Adrenal gland (tissue), 12 donors: ENCODE data around the gene ABCC2. TPM values are rescaled to one million over a fixed set of nuclear protein-coding genes. Genes with fewer than 3 reads are reported as not detected.
A peak's percentile ranks its signal among the peaks of the same experiment; 100 is the strongest.

Experiments used
- DNase-seq, 7 donors: peaks; one replicate each; pipeline ENCODE4 v3.0.0-alpha.2; 2019 to 2020
- H3K27ac ChIP-seq, 5 donors: fragments of 200-600 bp; sonication (generic) in 4 of 5; 1 replicate in 3 of 5; 2 replicates in 2 of 5; pipeline versions ENCODE4 v1.5.1 to v1.8.0; 2016 to 2020; ENCODE audit warnings: mild to moderate bottlenecking in 1 of 5
- H3K27me3 ChIP-seq: fragments of 200-600 bp; 2 replicates; pipeline ENCODE4 v1.8.0; 2021
- H3K36me3 ChIP-seq, 2 donors: fragments of 200-600 bp; replicated peaks in 1 of 2; 1 replicate in 1 of 2; 2 replicates in 1 of 2; pipeline versions ENCODE4 v1.5.1 to v1.8.0; 2018 to 2022
- H3K4me1 ChIP-seq, 2 donors: fragments of 200-600 bp; replicated peaks in 1 of 2; 1 replicate in 1 of 2; 2 replicates in 1 of 2; pipeline versions ENCODE4 v1.5.1 to v1.8.0; 2018 to 2021
- H3K4me3 ChIP-seq, 4 donors: fragments of 200-600 bp; sonication (generic) in 3 of 4; one replicate each; pipeline ENCODE4 v1.5.1; 2016 to 2018
- H3K9me3 ChIP-seq, 3 donors: fragments of 200-600 bp; sonication (generic) in 1 of 3; replicated peaks in 1 of 3; 1 replicate in 2 of 3; 2 replicates in 1 of 3; pipeline versions ENCODE4 v1.5.1 to v1.8.0; 2016 to 2021
- POLR2A ChIP-seq, 2 donors: fragments of 450-650 bp; IDR thresholded peaks; one replicate each; pipeline ENCODE4 v1.6.1; 2017; ENCODE audit warnings: antibody characterized with exemption in 2 of 2, mild to moderate bottlenecking in 2 of 2, moderate library complexity in 1 of 2
- WGBS, 4 donors: extraction: QIAGEN DNeasy Blood & Tissue Kit in 2 of 4; methylation state at CpG; one replicate each; pipeline versions ENCODE4 v1.1.5 to v1.1.7; 2013 to 2017; 5-methylcytosine and 5-hydroxymethylcytosine counted together
- intact Hi-C, 2 donors: fragments of 100-400 bp; cut with DNase I; formaldehyde crosslinking; loops; one replicate each; pipeline versions ENCODE4 v1.14.1 to v1.15.0; 2022 to 2023
- polyA plus RNA-seq, 3 donors: library from polyadenylated mRNA; stranded (reverse); fragments of 200-250 nt in 2 of 3; fragments of 350-450 nt in 1 of 3; fragmentation: Illumina TruSeq in 1 of 3; extraction: RNeasy Lipid Tissue Mini Kit (QIAGEN cat#74804) in 1 of 3; gene quantifications; one replicate each; pipeline ENCODE4 v1.2.3, GENCODE V29; 2013 to 2014
- total RNA-seq, 9 donors: library from RNA; depleted of rRNA in 4 of 9; stranded (reverse); fragments of >200 nt in 4 of 9; fragments of 120-200 nt in 1 of 9; fragmentation: NEBNext Ultra II Directional in 1 of 9; extraction: Animal tissue kit (Norgen Biotek cat#: 25700) in 1 of 9; gene quantifications; one replicate each; pipeline versions ENCODE4 v1.1.0 to v1.2.4, GENCODE V29; 2013 to 2023
- TF ChIP-seq, protein P1 (sequence below), 6 experiments: fragments of 450-650 bp in 4 of 6; fragments of 200-600 bp in 2 of 6; sonication (generic) in 1 of 6; IDR thresholded peaks; 1 replicate in 5 of 6; 2 replicates in 1 of 6; pipeline versions ENCODE4 v1.5.1 to v1.8.0; 2016 to 2021; ENCODE audit warnings: antibody characterized with exemption in 6 of 6, mild to moderate bottlenecking in 2 of 6, moderate library complexity in 1 of 6
- donor health status: healthy with polysubstance abuse.
- donor health status: Bipolar disorder and iron deficiency.
- donor health status: DM: yes; HTN: yes; CAD: no.
- donor health status: DM: no; HTN: no; CAD: no.
- donor health status: DM: no; HTN: no; CAD: no.
- donor health status: DM: yes; HTN: yes; CAD: no.

ABCC2 gene
- total and polyA plus RNA-seq, 12 donors: 0.55 to 2.1 (median 0.81) TPM

DNA sequence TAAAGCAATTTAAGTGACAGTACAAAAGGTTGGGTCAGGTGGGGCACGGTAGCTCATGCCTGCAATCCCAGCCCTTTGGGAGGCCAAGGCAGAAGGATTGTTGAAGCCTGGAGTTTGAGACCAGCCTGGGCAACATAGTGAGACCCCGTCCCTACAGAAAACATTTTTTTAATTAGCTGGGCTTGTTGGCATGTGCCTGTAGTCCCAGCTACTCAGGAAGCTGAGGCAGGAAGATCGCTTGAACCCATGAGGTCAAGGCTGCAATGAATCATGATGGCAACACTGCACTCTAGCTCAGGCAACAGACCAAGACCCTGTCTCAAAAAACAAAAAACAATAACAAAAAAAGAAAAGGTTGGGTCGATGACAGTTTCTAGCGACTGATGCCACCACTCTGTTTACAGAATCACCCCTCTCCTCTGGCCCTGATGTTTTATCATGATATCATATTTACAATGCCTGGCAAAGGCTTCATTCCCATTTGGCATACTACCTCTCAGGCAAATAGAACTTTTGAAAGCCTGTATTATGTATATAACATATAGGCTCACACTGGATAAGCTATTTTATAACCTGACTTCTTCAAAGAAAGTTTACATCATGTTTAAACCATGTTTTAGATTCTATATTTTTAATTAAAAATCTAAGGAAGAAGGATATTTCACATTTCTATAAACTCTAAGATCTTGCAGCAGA, 558 bp upstream of the ABCC2 start:
- TF ChIP-seq, protein P1, sequence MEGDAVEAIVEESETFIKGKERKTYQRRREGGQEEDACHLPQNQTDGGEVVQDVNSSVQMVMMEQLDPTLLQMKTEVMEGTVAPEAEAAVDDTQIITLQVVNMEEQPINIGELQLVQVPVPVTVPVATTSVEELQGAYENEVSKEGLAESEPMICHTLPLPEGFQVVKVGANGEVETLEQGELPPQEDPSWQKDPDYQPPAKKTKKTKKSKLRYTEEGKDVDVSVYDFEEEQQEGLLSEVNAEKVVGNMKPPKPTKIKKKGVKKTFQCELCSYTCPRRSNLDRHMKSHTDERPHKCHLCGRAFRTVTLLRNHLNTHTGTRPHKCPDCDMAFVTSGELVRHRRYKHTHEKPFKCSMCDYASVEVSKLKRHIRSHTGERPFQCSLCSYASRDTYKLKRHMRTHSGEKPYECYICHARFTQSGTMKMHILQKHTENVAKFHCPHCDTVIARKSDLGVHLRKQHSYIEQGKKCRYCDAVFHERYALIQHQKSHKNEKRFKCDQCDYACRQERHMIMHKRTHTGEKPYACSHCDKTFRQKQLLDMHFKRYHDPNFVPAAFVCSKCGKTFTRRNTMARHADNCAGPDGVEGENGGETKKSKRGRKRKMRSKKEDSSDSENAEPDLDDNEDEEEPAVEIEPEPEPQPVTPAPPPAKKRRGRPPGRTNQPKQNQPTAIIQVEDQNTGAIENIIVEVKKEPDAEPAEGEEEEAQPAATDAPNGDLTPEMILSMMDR (IDR thresholded peaks at IDR 0.05): no peak
- H3K27ac ChIP-seq: no peak overlapping the region
- 42 to 55% (median 52%) methylated on average over 5 of the region's 5 CpGs for WGBS, 4 donors

GRCh38 chr10:99784016-99784726, 1.7 kb downstream of the ABCC2 start:
- intact Hi-C loops: no loop called here
- no peak overlapping the region for H3K27ac ChIP-seq
- DNase-seq: peak; percentile 17 to 58 (median 40)

More for the DNA sequence above, 558 bp upstream of the ABCC2 start:
- Histone ChIP-seq H3K4me1 (no peaks in the 10 kb centered on the region), H3K9me3 (no peaks in the 10 kb centered on the region), H3K36me3 (no peaks in the 10 kb centered on the region), H3K27me3 (no peaks in the 10 kb centered on the region), H3K4me3 (no peak overlapping the region)
- peak in 3 of 7 donors; percentile 24 to 61 (median 37) for DNase-seq
- intact Hi-C loops: no loop called here

GRCh38 chr10:99784727-99785441, 2.4 kb downstream of the ABCC2 start:
- H3K27me3 ChIP-seq: no peaks in the 10 kb centered on the region
- no peaks in the 10 kb centered on the region for H3K4me1 ChIP-seq
- no peaks in the 10 kb centered on the region for H3K9me3 ChIP-seq
- H3K4me3 ChIP-seq: no peak overlapping the region
- H3K36me3 ChIP-seq: no peaks in the 10 kb centered on the region
- no peak for TF ChIP-seq POLR2A (IDR thresholded peaks at IDR 0.05)
- TF ChIP-seq, protein P1 (IDR thresholded peaks at IDR 0.05): no peak
- WGBS, 4 donors: 76 to 82% (median 80%) methylated on average over 6 of the region's 6 CpGs
- no peak overlapping the region for H3K27ac ChIP-seq
- no peak for DNase-seq
- intact Hi-C loops: no loop called here

More at GRCh38 chr10:99784016-99784726, 1.7 kb downstream of the ABCC2 start:
- Histone ChIP-seq H3K36me3 (no peaks in the 10 kb centered on the region), H3K4me3 (no peak overlapping the region), H3K9me3 (no peaks in the 10 kb centered on the region), H3K27me3 (no peaks in the 10 kb centered on the region), H3K4me1 (no peaks in the 10 kb centered on the region)
- TF ChIP-seq POLR2A (IDR thresholded peaks at IDR 0.05): no peak
- TF ChIP-seq, protein P1 (IDR thresholded peaks at IDR 0.05): no peak
- 71 to 79% (median 72%) methylated on average over 6 to 7 of the region's 7 CpGs for WGBS, 4 donors

GRCh38 chr10:99785646-99786045, 3.2 kb downstream of the ABCC2 start:
- H3K9me3 ChIP-seq: no peaks in the 10 kb centered on the region
- no peak overlapping the region for H3K4me3 ChIP-seq
- H3K4me1 ChIP-seq: no peaks in the 10 kb centered on the region
- WGBS, 4 donors: 86 to 95% (median 93%) methylated on average over 6 of the region's 6 CpGs
- no peaks in the 10 kb centered on the region for H3K36me3 ChIP-seq
- H3K27ac ChIP-seq: no peak overlapping the region
- H3K27me3 ChIP-seq: no peaks in the 10 kb centered on the region
- no peak for DNase-seq
- TF ChIP-seq, protein P1 (IDR thresholded peaks at IDR 0.05): no peak
- no peak for TF ChIP-seq POLR2A (IDR thresholded peaks at IDR 0.05)
- intact Hi-C loops: no loop called here
